HG02970 (cell line): ENCODE results near the gene TMEM219.

ENCODE experiments used
- ATAC-seq: cut with Tn5 transposase; IDR thresholded peaks from one replicate; pipeline ENCODE4 v1.9.1; 2021; ENCODE audit warnings: mild to moderate bottlenecking, moderate library complexity, moderate number of reproducible peaks; ENCODE audit not compliant: unreplicated experiment, low FRiP score

Gene TMEM219

GRCh38 chr16:29993903-29994599, 32.2 kb downstream of the TMEM219 start:
- no peak for ATAC-seq

DNA sequence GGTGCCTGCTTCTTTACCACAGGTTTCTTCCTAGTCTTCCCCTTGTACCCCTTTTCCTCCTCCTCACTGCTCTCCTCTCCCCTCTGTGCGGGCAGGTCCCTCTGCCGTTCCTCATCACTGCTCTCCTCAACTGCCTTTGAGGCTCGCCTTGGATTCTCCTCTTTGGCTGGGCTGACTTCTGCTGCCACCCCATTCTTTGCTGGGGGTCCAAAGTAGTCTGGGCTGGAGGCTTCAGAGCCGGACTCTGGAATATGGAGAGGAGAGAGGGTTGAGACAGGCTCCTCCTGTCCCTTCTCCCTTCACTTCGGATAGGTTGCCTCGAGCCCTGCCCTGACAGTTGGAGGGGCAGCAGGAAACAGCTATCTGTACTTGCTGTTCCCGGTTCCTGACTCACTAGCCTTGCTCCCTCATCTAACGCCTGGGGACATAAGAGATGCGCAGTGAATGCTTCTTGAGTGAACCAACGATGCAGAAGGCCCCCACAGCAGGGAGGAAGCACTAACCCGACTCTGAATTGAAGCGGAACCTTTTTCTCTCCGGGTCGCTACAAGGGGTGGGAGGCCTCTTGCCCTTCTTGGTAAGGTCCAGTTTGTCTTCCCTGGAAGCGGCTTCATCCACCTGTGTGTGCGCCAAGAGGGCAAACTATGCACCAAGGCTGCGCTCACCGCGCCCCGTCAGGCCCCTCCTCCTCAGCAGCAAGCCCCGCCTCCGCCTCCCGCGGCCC, 32.9 kb downstream of the TMEM219 start:
- no peak for ATAC-seq

DNA sequence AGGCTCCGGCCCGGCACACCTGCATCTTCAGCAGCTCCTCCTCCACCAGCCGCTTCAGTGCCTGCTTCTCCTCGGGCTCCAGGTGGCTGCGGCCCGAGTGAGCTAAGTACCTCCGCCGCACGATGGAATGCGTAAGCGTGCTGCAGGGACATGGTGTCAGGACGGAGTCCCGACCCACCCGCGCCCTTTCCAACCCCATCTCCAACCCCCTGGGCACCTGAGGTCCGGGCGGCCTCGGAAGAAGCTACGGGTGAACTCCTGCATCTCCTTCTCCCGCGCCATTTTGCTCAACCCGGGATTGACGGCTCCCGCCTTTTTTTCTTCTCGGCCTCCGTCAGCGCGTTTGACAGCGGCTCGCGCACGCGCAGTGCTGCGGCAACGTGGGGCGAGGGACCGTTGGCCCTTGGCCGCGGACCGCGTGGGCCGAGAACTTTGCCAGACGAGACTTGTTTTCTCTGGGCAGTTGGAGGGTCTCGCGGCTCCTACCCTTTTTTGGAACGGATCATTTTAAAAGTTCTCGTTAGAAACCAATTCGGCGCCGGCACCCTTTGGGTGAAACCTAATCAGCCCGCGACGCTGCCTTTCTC, 33.5 kb downstream of the TMEM219 start, which contains the start of gene HIRIP3:
HIRIP3 (minus strand) TSS at position 294 of the 587 bp plus-strand sequence; CDS start at position 282, 12 bp downstream.
- peak; percentile 45 for ATAC-seq

DNA sequence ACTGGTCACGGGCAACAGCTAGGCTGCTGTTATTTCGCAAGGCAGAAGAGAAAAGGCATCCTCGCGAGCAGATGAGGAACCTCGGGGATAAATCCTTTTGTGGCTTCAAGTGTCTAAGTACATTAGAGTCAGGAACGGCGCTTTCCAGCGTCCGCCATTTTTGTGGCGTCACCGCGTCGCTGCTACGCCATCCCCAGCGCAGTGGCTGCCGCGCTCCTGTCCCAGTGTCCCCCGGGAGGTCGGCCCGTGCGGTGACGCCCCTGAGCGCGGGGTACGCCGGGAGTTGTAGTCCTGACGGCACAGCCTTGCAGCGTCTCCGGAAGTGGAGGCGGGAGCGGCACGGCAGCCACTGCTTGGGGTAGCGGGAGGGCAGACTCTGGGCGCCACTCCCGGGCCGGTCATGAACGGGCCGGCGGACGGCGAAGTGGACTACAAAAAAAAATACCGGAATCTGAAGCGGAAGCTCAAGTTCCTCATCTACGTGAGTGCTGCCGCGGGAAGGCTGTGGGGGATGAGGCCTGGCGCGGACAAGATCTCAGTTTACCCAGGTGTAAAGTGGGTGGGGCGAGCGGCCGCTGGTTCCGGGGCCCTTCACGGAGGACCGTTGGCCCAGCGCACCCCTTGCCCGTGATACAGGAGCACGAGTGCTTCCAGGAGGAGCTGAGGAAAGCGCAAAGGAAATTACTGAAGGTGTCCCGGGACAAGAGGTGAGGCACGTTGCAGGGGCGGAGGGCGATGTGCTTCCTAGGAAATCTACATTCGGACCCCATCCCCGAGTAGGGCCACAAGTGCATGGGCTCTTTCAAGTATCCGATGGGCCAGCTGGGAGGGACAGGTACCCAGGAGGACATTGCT, 34.3 kb downstream of the TMEM219 start, which contains the start of gene INO80E:
INO80E (plus strand) TSS at position 331 of the 855 bp plus-strand sequence; CDS start at position 401, 70 bp downstream.
- peak; percentile 93 for ATAC-seq

- ATAC-seq: no peak
These were observed 34.9 kb downstream of the TMEM219 start for GRCh38 chr16:29996766-29997250.

- no peak for ATAC-seq
These were observed 37.7 kb downstream of the TMEM219 start for GRCh38 chr16:29999605-30000004.

GRCh38 chr16:30000735-30001631, 39.1 kb downstream of the TMEM219 start:
- no peak for ATAC-seq

- ATAC-seq: no peak
These were observed 40.9 kb downstream of the TMEM219 start for GRCh38 chr16:30002614-30003346.

- ATAC-seq: no peak
These were observed 42.0 kb downstream of the TMEM219 start for GRCh38 chr16:30003670-30004423.

DNA sequence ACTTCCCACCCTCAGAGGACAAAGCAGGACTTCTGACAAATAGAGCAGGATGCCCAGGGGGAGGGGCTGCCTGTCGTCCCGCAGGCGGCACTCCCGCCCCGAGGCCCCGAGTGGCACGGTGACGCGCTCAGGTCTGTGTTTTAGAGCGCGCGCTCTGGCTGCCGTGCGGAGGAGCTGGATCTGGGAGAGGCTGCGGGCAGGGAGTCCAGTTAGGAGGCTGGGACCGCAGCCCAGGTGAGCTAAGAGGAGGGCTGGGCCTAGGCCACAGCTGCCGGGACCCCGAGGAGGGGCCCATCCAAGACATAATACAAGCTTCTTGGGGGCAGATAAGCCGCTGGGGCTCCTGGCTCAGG, 42.5 kb downstream of the TMEM219 start:
- no peak for ATAC-seq

DNA sequence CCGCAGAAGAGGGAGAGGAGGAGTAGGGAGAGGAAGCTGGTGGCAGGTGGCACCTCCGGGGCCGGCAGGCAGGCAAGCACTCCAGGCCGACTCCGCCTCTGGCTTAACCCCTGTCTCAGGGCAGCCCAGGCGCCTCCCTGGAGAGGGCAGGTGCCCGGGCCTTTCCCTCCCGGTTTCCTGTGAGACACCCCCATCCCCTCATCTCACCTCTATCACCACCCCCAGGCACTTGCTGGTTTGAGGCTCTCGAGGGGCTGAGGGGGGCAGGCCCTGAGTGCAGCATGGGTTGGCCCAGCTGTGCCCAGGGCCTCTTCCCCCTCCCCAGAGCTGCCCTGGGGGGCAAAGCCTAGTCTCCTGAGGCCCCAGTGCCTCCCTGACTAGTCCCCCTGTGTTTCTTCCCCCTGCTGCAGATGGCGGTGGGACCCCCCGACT, 42.9 kb downstream of the TMEM219 start:
- no peak for ATAC-seq

DNA sequence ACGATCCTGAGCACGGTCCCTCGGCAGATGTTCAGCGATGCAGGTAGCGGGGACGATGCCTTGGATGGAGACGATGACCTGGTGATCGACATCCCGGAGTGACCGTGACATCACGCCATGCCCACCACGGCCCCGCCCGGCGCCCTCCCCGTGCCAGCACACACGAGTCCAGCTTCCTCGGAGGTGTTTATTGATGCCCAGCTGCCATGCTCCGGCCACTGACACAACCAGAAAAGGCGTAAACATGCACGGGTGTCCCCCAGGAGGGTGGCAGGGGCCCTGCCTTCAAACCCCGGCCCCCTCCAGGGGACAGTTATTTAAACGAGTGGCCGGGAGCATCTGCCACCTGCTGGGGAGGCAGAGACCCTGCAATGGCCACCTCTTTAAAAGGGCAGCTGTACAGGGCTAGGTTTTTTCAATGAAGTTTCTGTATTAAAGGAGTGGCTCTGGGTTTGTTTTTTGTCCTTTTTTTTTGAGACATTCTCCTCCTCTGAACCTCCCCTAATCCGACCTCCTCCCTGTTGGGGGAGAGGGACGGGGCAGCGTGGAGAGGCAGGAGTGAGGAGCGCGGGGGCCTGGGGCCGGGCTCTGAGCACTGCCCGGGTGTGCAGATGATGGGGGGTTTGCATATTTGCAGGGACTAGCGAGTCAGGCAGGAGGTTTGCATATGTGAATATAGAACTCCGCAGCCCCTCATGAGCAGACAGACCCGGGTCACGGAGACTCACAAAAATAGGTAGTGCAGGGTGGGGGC, 43.6 kb downstream of the TMEM219 start:
- no peak for ATAC-seq

DNA sequence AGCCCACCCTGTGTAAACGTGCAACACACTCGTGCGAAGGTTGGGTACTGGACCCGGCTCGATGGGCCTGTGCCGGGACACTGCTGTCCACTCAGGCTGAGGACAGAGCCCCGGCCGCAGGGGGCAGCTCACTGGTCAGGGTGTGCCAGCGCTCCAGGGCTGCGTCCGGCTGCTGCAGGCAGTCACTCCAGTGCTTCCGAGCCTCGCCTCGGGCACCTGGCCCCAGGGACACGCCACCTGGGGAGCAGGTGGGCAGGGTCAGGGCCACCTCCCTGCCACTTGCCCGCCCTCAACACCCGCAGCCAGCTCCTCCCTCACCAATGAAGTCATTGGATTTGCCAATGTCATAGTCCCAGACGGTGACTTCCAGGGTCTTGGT, 44.2 kb downstream of the TMEM219 start:
- no peak for ATAC-seq

- no peak for ATAC-seq
These were observed 44.9 kb downstream of the TMEM219 start for GRCh38 chr16:30006659-30007377.

DNA sequence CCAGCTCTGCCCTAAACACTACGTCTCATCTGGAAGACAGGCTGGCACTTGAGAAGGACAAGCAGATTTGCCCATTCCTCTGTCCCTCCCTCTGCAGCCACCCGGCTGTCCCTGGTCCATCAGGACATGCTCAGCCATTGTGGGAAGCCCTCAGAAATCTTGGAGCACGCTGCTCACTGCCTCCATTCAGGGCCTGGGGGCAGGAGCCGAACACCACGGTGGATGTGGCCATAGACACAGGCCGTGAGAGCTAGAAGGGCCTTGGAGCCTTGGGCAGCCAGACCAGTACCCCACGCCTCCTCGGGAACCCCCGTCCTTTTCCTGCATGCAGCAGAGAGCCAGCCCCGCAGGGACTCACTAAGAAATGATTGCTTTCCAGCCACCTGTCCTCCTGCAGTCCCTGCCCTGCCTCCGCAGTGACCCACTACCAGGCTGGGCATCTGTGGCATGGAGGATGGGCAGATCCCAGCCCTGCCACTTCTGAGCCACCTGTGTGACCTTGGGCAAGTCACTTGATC, 45.6 kb downstream of the TMEM219 start:
- ATAC-seq: no peak

GRCh38 chr16:30009085-30009862, 47.4 kb downstream of the TMEM219 start:
- ATAC-seq: no peak
